Measurements from ENCODE around the gene CLP1.
A peak's percentile ranks its signal among the peaks of the same experiment; 100 is the strongest.
"Not testable (repeated sequence)": the region's sequence is repeated elsewhere in the genome, so short reads cannot be mapped to it uniquely, and the experiment has no call there.

CLP1 gene

DNA sequence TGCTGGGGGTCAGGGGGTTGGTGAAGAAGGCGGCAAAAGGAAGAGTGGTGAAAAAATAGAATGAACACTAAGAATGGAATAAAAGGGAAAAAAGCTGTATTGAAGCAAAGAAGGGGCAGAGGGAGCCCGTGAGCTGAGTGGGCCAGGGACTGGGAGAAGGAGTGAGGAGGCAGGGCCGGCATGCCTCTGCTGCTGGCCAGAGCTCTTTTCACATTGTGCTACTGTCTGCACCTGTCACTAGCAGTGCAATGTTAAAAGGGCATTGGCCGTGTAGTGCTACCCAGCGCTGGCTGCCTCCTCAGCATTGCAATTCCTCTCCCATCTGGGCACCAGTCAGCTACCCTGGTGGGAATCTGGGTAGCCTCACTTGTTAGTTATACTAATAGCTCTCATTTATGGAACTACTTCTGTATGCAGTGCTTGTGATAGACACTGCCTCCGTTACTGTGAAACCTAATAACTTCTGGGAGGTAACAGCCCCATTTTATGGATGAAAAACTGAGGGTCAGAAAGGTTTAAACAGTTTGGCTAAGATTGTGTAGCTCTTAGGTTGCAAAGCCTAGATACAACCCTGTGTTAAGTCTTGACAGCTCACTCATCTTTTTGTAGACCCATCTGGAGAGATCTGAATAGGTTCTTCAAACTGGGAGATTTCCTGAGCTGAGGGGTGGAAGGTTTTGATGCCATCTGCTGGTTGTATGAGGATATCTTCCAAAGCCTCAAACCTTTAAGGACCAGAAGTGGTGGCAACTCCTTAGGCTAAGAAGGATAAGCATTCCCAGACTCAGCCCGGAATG lies 16.4 kb upstream of the CLP1 start:
- peak; percentile 52 for DNase-seq (ENCODE audit: low spot score)

GRCh38 chr11:57643802-57644201 lies 13.8 kb upstream of the CLP1 start:
- DNase-seq (ENCODE audit: low spot score) = no peak

DNA sequence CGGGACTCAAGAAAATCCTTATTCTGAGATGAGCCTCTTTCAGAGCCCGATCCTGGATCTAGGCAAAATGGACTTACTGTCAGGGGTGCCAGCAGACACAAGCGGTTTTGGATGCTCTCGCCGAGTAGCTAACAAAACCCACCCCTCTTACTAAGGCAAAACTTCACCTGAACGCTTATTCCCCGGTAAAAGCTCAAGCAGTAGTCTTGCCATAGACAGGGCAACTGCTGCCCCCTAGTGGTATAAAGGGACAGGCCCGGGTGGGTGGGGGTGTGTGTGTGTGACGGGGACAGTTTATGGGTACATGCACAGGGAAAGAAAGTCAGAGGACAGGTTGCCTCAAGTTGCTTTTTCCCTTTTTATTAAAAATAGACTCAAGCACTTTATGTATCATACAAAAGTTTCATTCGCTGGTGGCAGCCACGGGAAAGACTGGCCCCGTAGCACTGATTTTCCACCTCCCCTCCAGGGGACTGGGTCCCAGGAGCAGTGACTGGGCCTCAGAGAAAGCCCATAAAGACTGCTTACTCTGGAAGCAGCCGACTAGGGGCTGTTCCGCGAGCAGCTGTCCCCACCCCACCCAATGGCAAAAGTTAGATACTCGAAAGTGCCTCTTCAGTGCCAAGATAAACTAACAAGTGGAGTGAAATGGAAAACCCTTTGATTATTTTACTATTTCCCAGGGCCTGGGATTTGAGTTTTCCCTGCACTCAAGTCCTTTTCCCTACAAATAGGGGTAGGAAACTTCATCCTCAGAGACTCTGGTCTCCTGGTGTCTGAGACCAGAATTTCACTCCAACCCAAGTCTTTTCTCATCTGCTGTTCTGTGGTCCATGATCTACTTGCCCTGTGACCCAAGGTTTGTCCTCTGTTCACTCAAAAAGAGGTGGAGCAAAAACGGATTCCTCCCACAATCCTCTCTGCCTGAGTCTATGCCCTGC lies 12.5 kb upstream of the CLP1 start:
- DNase-seq (ENCODE audit: low spot score) = peak; percentile 91

DNA sequence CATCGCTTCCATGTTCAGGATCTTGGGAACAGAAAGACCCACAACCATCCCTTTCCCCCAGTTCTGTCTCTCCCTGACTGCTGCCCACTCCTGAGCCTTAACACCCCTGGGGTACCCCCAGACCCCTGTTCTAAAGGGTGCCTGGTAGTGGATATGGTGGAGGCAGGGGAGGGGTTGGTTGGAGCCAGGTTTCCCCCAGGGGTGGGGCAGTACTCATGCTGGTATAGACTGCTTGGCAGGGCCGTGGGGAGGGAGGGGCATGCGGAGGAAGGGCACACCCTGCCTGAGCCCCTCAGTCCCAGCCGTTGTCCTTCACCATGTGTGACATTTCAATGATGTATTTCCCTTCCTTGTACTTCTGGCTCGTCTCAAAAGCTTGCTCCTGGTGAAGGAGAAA lies 11.9 kb upstream of the CLP1 start:
- DNase-seq (ENCODE audit: low spot score) = no peak

DNA sequence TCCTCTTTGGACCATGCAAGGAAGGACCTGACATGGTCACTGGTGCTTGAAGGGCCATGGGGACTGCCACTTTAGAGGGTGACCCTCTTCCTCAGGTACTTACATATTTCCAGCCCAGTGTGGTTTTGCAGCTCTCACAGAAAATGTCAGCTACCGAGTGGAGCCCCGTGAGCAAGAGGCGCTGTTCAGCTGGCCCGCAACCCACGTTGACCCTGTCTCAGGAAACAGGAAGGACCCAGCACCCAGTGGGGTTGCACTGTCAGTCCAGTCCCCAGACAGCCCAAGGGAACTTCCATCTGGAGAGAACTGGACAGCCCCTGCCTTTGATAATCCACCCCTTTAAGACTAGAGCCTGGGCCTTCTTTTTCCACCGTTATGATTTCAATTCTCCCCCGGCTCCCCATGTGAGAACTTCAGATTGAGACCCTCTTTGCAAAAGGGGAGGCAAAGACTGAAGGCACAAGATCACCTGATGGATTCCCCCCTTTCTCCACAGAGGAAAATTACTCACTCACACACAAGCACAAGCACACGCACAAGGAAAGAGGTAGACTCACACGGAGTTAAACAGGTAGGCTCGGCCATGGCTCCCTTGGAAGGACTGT lies 11.3 kb upstream of the CLP1 start:
- no peak for DNase-seq (ENCODE audit: low spot score)

- no peak for DNase-seq (ENCODE audit: low spot score)
Measured at GRCh38 chr11:57646799-57647303, 10.7 kb upstream of the CLP1 start.

DNA sequence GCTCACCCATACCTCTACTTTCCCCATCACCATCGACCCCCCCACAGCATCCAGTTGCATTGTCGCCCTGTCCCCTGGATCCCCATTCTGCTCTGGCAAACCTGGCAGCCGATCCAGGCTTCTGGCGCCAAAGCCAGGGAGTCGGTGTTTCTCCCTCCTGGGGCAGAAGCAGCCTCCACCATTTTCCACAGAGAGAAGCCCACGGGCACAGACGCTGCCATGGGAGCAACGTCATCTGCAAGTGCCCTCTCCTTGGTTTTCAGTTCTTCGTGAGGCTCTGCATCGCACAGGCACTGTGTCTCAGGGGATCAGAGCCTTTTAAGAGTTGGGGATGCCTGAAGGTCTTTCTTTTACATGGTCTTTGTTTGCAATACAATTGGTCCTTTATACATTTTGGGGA lies 10.2 kb upstream of the CLP1 start:
- no peak for DNase-seq (ENCODE audit: low spot score)

GRCh38 chr11:57647960-57648800 lies 9.4 kb upstream of the CLP1 start:
- no peak for DNase-seq (ENCODE audit: low spot score)

DNA sequence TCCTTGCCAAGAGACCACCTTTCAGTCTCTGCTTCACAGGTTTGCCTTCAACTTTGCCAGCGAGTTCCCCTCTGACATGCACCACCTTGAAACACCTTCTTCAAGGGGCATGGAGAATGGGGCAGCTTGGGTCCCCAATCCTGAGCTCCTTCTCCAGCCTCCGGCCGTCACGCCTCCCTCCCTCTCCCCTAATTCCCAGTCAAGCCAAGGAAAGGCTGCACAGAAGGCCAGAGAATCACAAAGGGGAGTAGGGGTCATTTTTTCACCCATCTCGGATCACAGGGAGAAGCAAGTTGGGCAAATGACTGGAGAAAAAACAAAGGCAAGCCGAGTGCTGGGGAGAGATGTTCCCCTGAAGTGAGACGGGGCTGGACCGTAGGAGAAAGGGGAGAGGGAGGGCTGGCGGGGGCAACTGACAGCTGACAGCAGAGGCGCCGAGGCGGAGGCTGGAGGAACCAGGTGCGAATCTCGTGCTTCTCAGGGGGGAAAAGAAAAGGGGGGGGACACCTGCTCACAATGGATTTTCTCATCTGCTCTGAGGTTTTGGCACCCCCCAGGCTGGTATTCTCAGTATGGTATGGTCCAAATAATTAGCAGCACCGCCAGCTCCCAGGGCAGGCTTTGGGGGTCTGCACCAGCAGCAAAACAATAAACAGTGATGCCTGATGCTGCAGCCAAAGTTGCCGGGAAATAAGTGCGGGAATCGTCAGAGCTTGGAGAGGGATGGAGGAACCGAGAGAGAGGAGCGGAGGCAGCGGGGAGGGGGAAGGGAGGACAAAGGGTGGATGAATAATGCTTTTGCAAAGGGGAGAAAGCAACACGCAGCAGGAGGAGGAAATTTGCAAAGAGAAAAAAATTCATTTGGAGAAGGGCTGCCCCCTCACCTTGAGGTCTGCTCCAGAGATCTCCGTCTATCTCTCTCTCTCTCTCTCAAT lies 8.5 kb upstream of the CLP1 start:
- DNase-seq (ENCODE audit: low spot score) = no peak

GRCh38 chr11:57649826-57650738 lies 7.5 kb upstream of the CLP1 start, which contains the start of gene YPEL4:
Gene YPEL4, minus strand, starts transcription at chr11:57649912. Its CDS starts 2,805 bp downstream, at chr11:57647107.
- DNase-seq (ENCODE audit: low spot score) = peak; percentile 39

GRCh38 chr11:57650739-57651090 lies 6.8 kb upstream of the CLP1 start:
- DNase-seq (ENCODE audit: low spot score) = no peak

DNA sequence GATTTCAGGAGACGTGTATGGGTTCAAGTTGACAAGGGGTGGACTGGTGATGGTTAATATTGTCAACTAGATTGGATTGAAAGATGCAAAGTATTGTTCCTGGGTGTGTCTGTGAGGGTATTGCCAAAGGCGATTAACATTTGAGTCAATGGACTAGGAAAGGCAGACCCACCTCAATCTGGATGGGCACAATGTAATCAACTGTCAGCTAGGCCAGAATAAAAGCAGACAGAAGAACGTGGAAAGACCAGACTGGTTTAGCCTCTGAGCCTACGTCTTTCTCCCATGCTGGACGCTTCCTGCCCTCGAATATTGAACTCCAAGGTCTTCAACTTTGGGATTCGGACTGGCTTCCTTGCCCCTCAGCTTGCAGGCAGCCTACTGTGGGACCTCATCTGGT lies 6.2 kb upstream of the CLP1 start:
- DNase-seq (ENCODE audit: low spot score) = no peak

DNA sequence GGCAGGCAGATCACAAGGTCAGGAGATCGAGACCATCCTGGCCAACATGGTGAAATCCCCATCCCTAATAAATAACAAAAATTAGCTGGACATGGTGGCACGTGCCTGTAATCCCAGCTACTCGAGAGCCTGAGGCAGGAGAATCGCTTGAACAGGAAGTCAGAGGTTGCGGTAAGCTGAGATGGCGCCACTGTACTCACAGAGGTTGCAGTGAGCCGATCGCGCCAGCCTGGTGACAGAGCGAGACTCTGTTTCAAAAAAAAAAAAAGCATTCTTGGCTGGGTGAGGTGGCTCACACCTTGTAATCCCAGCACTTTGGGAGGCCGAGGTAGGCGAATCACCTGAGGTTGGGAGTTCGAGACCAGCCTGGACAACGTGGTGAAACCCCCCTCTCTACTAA lies 5.3 kb upstream of the CLP1 start:
- not testable (repeated sequence) for DNase-seq (ENCODE audit: low spot score)

- DNase-seq (ENCODE audit: low spot score) = no peak
Measured at GRCh38 chr11:57652662-57653061, 4.9 kb upstream of the CLP1 start.

DNA sequence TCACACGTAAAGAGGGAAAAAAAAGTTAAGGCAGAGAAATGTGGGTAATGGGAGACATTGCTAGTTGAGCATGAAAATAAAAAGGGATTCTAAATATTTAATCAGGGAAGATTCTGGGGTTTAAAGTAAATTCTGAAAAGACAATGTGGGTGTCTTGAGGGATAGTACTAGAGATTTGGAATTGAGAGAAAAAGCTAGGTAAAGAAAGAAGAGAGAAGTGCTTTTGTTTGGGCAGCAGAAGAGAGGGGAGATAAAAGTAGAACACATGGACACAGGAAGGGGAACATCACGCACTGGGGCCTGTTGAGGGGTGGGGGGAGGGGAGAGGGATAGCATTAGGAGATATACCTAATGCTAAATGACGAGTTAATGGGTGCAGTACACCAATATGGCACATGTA lies 4.4 kb upstream of the CLP1 start:
- no peak for DNase-seq (ENCODE audit: low spot score)

GRCh38 chr11:57656885-57657193 lies 723 bp upstream of the CLP1 start:
- DNase-seq (ENCODE audit: low spot score) = no peak

- DNase-seq (ENCODE audit: low spot score) = no peak
Measured at GRCh38 chr11:57658023-57658361, 430 bp downstream of the CLP1 start.

DNA sequence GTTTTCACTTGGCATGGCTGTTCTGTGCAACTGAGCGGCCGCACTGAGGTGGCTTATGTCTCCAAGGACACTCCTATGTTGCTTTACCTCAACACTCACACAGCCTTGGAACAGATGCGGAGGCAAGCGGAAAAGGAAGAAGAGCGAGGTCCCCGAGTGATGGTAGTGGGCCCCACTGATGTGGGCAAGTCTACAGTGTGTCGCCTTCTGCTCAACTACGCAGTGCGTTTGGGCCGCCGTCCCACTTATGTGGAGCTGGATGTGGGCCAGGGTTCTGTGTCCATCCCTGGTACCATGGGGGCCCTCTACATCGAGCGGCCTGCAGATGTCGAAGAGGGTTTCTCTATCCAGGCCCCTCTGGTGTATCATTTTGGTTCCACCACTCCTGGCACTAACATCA lies 2.1 kb downstream of the CLP1 start:
- no peak for DNase-seq (ENCODE audit: low spot score)

DNA sequence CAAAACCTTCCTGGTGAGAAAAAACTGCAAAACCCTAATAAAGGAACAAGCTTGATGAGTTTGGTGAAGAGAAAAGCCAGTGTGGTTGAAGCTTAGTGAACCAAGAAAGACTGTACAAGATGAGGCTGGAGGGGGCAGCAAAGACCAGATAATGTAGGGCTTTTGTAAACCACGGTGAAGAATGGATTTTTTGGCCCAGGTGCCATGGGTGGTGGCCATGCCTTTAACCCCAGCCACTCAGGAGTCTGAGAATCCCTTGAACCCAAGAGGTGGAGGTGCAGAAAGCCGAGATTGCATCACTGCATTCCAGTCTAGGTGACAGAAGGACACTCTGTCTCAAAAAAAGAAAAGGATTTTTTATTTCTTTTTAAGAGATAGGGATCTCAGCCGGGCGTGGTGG lies 5.3 kb downstream of the CLP1 start:
- no peak for DNase-seq (ENCODE audit: low spot score)

GRCh38 chr11:57663975-57664374 lies 6.4 kb downstream of the CLP1 start:
- no peak for DNase-seq (ENCODE audit: low spot score)
